HCT116 (cell line): ENCODE results near the gene PROCA1. TPM values are rescaled to one million over a fixed set of nuclear protein-coding genes. Genes with fewer than 3 reads are reported as not detected.
A peak's percentile ranks its signal among the peaks of the same experiment; 100 is the strongest.

Experiments used
- ATAC-seq: fragments of 200-7000 bp; cut with Tn5 transposase; 2 replicates; pipeline ENCODE4 v1.9.1; 2020; ENCODE audit warnings: mild to moderate bottlenecking, moderate library complexity
- BruUV-seq: library from RNA; stranded (reverse); fragments of 400-500 nt; replicated peaks from 2 replicates; lab custom pipeline; 2021; lab: Mats Ljungman, UMichigan
- CTCF ChIA-PET: fragments of 300-600 bp; sonication (Branson Sonifier 250); formaldehyde crosslinking; loops from one replicate; lab custom pipeline; 2021; ENCODE audit warnings: antibody characterized with exemption; lab: Charles Lee
- POLR2A ChIA-PET: fragments of 300-600, 350-600 bp; sonication (Branson Sonifier 250); formaldehyde crosslinking; loops from one replicate; lab custom pipeline; 2021; ENCODE audit warnings: antibody characterized with exemption; lab: Charles Lee
- RAD21 ChIA-PET, 2 experiments: fragments of 300-600 bp; sonication (Branson Sonifier 250); formaldehyde crosslinking; loops; one replicate each; lab custom pipeline; 2023; ENCODE audit warnings: low total read pairs in 2 of 2; ENCODE audit not compliant: uncharacterized antibody in 2 of 2, unreplicated experiment in 2 of 2, low non-redundant PET in 1 of 2; lab: Charles Lee
- DNase-seq: peaks from one replicate; pipeline ENCODE4 v3.0.0-alpha.2; 2010; ENCODE audit warnings: low read depth, low spot score
- H2AFZ ChIP-seq: fragments of 200-600 bp; shearing (Covaris generic), sonication (generic); 2 replicates; pipeline ENCODE4 v1.6.1; 2017; ENCODE audit warnings: low read depth, mixed run types, mixed read lengths, antibody characterized with exemption, low read length; ENCODE audit not compliant: poor library complexity, severe bottlenecking
- H3K27ac ChIP-seq: 2 replicates; pipeline ENCODE4 v1.5.1; 2012; ENCODE audit warnings: low read depth, low read length
- H3K27me3 ChIP-seq: fragments of 200-600 bp; sonication (generic); 2 replicates; pipeline ENCODE4 v1.6.1; 2016; ENCODE audit warnings: mixed run types, low read length, mixed read lengths; ENCODE audit not compliant: insufficient read depth
- H3K36me3 ChIP-seq, 2 experiments: fragments of 200-500 bp in 1 of 2; fragments of 200-600 bp in 1 of 2; sonication (Bioruptor generic) in 1 of 2; sonication (generic) in 1 of 2; 2 replicates each; pipeline versions ENCODE4 v1.5.1 to v1.6.1; 2014 to 2016; ENCODE audit warnings: low read length in 2 of 2, inconsistent platforms in 1 of 2, mixed read lengths in 1 of 2, mixed run types in 1 of 2; ENCODE audit not compliant: insufficient read depth in 2 of 2, control insufficient read depth in 1 of 2
- H3K4me1 ChIP-seq, 2 experiments: fragments of 200-600 bp in 1 of 2; sonication (generic) in 1 of 2; 2 replicates each; pipeline versions ENCODE4 v1.5.1 to v1.6.1; 2012 to 2017; ENCODE audit warnings: low read length in 2 of 2, inconsistent platforms in 1 of 2, mild to moderate bottlenecking in 1 of 2, mixed read lengths in 1 of 2, mixed run types in 1 of 2, moderate library complexity in 1 of 2; ENCODE audit not compliant: insufficient read depth in 2 of 2, control insufficient read depth in 1 of 2
- H3K4me2 ChIP-seq: fragments of 200-600 bp; sonication (generic); 2 replicates; pipeline ENCODE4 v1.6.1; 2017; ENCODE audit warnings: mixed run types, low read length, mixed read lengths
- H3K4me3 ChIP-seq, 2 experiments: fragments of 200-600 bp in 1 of 2; sonication (generic) in 1 of 2; replicated peaks in 1 of 2; 2 replicates each; pipeline ENCODE4 v1.5.1; 2011 to 2016; ENCODE audit warnings: low read length in 2 of 2, control low read depth in 1 of 2, low read depth in 1 of 2, mild to moderate bottlenecking in 1 of 2, mixed read lengths in 1 of 2, mixed run types in 1 of 2
- H3K79me2 ChIP-seq: fragments of 200-600 bp; sonication (generic); 2 replicates; pipeline ENCODE4 v1.6.1; 2017; ENCODE audit warnings: mild to moderate bottlenecking, mixed run types, low read length, moderate library complexity, mixed read lengths; ENCODE audit not compliant: insufficient read depth
- H3K9ac ChIP-seq: fragments of 200-600 bp; sonication (generic); 2 replicates; pipeline ENCODE4 v1.6.1; 2016; ENCODE audit warnings: low read length, mixed read lengths
- H3K9me2 ChIP-seq: fragments of 200-600 bp; sonication (generic), shearing (Covaris generic); 2 replicates; pipeline ENCODE4 v1.6.1; 2017; ENCODE audit warnings: mixed run types, mild to moderate bottlenecking, moderate library complexity; ENCODE audit not compliant: insufficient read depth
- H3K9me3 ChIP-seq, 2 experiments: fragments of 200-500 bp in 1 of 2; fragments of 200-600 bp in 1 of 2; sonication (Bioruptor generic) in 1 of 2; sonication (generic) in 1 of 2; 2 replicates each; pipeline ENCODE4 v1.6.1; 2014 to 2017; ENCODE audit warnings: low read length in 2 of 2, mixed read lengths in 2 of 2, inconsistent platforms in 1 of 2, low read depth in 1 of 2, mild to moderate bottlenecking in 1 of 2, mixed run types in 1 of 2, moderate library complexity in 1 of 2; ENCODE audit not compliant: control insufficient read depth in 1 of 2, insufficient read depth in 1 of 2
- H4K20me1 ChIP-seq: fragments of 200-600 bp; sonication (generic), shearing (Covaris generic); 2 replicates; pipeline ENCODE4 v1.6.1; 2017; ENCODE audit warnings: mixed run types, mild to moderate bottlenecking, moderate library complexity; ENCODE audit not compliant: insufficient read depth
- CTCF ChIP-seq, 3 experiments: fragments of 200-600 bp in 1 of 3; sonication (generic) in 1 of 3; IDR thresholded peaks in 2 of 3; conservative IDR thresholded peaks in 1 of 3; 2 replicates each; pipeline ENCODE4 v1.5.1; 2012 to 2017; ENCODE audit warnings: low read depth in 2 of 3, low read length in 2 of 3, antibody characterized with exemption in 1 of 3, borderline replicate concordance in 1 of 3, control low read depth in 1 of 3, mild to moderate bottlenecking in 1 of 3, mixed read lengths in 1 of 3, mixed run types in 1 of 3, moderate library complexity in 1 of 3; ENCODE audit not compliant: insufficient read depth in 1 of 3
- EGR1 ChIP-seq: IDR thresholded peaks from 2 replicates; pipeline ENCODE4 v1.6.1; 2012; ENCODE audit warnings: low read depth
- JUND ChIP-seq: IDR thresholded peaks from 2 replicates; pipeline ENCODE4 v1.6.1; 2012
- POLR2AphosphoS5 ChIP-seq: IDR thresholded peaks from 2 replicates; pipeline ENCODE4 v1.6.1; 2011; ENCODE audit warnings: mild to moderate bottlenecking, low read depth, low read length, moderate library complexity
- RAD21 ChIP-seq: IDR thresholded peaks from 2 replicates; pipeline ENCODE4 v1.6.1; 2012; ENCODE audit warnings: low read depth, mild to moderate bottlenecking
- SIN3A ChIP-seq: IDR thresholded peaks from 2 replicates; pipeline ENCODE4 v1.6.1; 2012; ENCODE audit warnings: low read depth
- TCF7L2 ChIP-seq: IDR thresholded peaks from 2 replicates; pipeline ENCODE4 v1.7.0; 2011; ENCODE audit warnings: borderline replicate concordance, inconsistent platforms; ENCODE audit not compliant: insufficient read depth, insufficient read length; ENCODE audit errors: extremely low read depth
- YY1 ChIP-seq: IDR thresholded peaks from 2 replicates; pipeline ENCODE4 v1.6.1; 2011; ENCODE audit warnings: low read length, low read depth, moderate library complexity, mild to moderate bottlenecking; ENCODE audit not compliant: insufficient replicate concordance; ENCODE audit errors: extremely low read depth
- ZNF274 ChIP-seq: fragments of 200-500 bp; sonication (Bioruptor generic); IDR thresholded peaks from 2 replicates; pipeline ENCODE4 v1.6.1; 2014; ENCODE audit warnings: mild to moderate bottlenecking, low read depth, low read length, inconsistent platforms
- intact Hi-C: fragments of 100-400 bp; cut with micrococcal nuclease; formaldehyde crosslinking; loops from 2 replicates; pipeline ENCODE4 v1.10.0; 2022
- total RNA-seq: library from RNA; stranded (reverse); gene quantifications from one replicate; pipeline ENCODE4 v1.2.1, GENCODE V29; 2021; ENCODE audit not compliant: unreplicated experiment
- TF ChIP-seq, protein P1 (sequence below): IDR thresholded peaks from 2 replicates; pipeline ENCODE4 v1.6.1; 2012

Gene PROCA1
- total RNA-seq, 1 experiment from 2014 or later = 0.96 TPM

GRCh38 chr17:28744972-28745785, 33.5 kb upstream of the PROCA1 start (continued):
- TF ChIP-seq CTCF (IDR thresholded peaks at IDR 0.05 in 2 of 3, conservative IDR thresholded peaks at IDR 0.05 in 1 of 3; ENCODE audit: borderline replicate concordance in 1 of 3, insufficient read depth in 1 of 3, low read depth in 2 of 3, low read length in 2 of 3) (no peak), EGR1 (no peak)
- TF ChIP-seq, all 23 proteins: peak for 0

DNA sequence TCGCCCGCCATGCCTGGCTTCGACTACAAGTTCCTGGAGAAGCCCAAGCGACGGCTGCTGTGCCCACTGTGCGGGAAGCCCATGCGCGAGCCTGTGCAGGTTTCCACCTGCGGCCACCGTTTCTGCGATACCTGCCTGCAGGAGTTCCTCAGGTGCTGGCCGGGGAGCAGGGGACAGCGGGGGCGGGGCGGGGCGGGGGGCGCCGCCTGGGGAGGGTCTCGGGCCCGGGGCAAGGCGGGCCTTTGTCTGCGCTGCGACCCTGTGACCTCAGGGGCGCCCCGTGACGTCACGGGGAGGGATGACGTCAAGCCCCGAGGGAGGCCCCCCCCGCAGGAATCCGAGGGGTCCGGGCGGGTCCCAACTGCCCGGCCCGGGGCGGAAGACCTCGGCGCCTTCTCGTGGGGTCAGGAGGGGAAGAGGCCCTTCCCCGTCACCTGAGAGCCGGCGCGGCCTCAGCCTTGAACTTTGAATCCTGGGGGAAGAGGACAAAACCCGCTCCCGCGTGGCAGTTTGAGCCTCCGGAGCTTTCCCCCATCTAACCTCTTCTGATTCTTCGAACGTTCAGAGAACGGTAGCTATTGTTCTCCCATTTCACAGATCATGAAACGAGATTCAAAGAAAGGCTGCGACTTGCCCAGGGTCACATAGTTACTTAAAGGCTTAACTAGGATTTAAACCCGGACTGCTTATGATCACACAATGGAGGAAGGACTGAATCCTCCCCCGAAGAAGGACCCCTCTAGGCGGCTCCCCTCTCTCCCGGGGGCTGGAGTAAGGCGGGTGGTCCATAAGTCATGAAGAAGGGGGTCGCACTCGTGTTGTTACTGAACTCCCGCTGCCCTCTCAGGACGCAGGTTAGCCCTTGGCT, 32.6 kb upstream of the PROCA1 start:
- Histone ChIP-seq H3K27ac (peak overlapping the region; percentile 98), H3K4me2 (peak overlapping the region; percentile 99), H3K9ac (peak overlapping the region; percentile 100), H3K36me3 (peaks cover 20 to 39% of the 10 kb centered on the region in 2 experiments), H4K20me1 (peaks cover 17% of the 10 kb centered on the region; the same call in 1 of the 2 replicates), H3K27me3 (no peaks in the 10 kb centered on the region), H3K9me2 (no peaks in the 10 kb centered on the region), H3K79me2 (peaks cover 52% of the 10 kb centered on the region), H3K4me1 (peaks cover 34 to 53% of the 10 kb centered on the region in 2 experiments), H3K9me3 (no peaks in the 10 kb centered on the region), H2AFZ (no peak overlapping the region), H3K4me3 (peak overlapping the region; percentile 97 to 100)
- ChIA-PET POLR2A (interaction anchor here (2.3 to 11.6 kb wide), 2 partner anchors 16 to 25 kb away, joined by 9 to 149 read pairs; partner anchors contain the start of genes NEK8, RPL23A and TLCD1), RAD21 (interaction anchor here in 1 of 2 experiments (0.9 to 1.5 kb wide), 3 partner anchors 16 to 18 kb away, joined by 3 to 5 read pairs (median 3); partner anchors contain the start of gene NEK8), CTCF (interaction anchor here (13.6 kb wide), 1 partner anchor 17 kb away, joined by 207 read pairs; the partner anchor contains the start of genes NEK8 and TLCD1)
- intact Hi-C loops = no loop called here
- TF ChIP-seq JUND = no peak
- TF ChIP-seq, protein P1, sequence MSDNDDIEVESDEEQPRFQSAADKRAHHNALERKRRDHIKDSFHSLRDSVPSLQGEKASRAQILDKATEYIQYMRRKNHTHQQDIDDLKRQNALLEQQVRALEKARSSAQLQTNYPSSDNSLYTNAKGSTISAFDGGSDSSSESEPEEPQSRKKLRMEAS = no peak
- no peak for TF ChIP-seq POLR2AphosphoS5
- TF ChIP-seq YY1 = no peak
- TF ChIP-seq RAD21 = no peak
- TF ChIP-seq TCF7L2 = no peak
- no peak for TF ChIP-seq EGR1
- TF ChIP-seq SIN3A = no peak
- no peak for TF ChIP-seq ZNF274
- ATAC-seq (peak; percentile 3; the same call in 1 of the 2 replicates), DNase-seq (no peak)
- BruUV-seq = TSS peak; percentile 73
